Measurements from ENCODE around the gene TRIM32.

DNA sequence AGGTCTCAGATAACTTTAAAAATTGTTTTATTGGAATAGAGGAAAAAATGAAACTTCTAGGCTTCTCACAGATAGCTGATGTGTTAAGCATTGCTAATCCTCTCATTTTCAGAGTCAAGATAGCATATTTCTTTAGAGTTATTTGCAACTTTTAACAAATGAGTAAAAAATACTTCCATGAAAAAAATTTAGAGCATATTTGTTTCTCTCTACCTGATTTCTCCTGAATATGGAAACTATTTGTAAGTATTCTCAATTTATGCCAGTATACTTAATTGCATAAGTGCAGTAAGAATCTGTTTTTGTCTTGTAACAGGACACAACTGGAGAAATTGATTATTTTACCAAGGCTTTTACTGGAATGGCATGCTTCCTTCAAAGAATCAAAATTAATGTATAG lies 3.6 kb upstream of the TRIM32 start:
- TF ChIP-seq EZH2 (IDR thresholded peaks at IDR 0.05; ENCODE audit: low read depth): no peak
- TF ChIP-seq, protein P1, sequence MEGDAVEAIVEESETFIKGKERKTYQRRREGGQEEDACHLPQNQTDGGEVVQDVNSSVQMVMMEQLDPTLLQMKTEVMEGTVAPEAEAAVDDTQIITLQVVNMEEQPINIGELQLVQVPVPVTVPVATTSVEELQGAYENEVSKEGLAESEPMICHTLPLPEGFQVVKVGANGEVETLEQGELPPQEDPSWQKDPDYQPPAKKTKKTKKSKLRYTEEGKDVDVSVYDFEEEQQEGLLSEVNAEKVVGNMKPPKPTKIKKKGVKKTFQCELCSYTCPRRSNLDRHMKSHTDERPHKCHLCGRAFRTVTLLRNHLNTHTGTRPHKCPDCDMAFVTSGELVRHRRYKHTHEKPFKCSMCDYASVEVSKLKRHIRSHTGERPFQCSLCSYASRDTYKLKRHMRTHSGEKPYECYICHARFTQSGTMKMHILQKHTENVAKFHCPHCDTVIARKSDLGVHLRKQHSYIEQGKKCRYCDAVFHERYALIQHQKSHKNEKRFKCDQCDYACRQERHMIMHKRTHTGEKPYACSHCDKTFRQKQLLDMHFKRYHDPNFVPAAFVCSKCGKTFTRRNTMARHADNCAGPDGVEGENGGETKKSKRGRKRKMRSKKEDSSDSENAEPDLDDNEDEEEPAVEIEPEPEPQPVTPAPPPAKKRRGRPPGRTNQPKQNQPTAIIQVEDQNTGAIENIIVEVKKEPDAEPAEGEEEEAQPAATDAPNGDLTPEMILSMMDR (conservative IDR thresholded peaks at IDR 0.05): no peak

Data from PC-9 (cell line).